ENCODE results near the gene NPR1.
A peak's percentile ranks its signal among the peaks of the same experiment; 100 is the strongest.
"Not testable (repeated sequence)": the region's sequence is repeated elsewhere in the genome, so short reads cannot be mapped to it uniquely, and the experiment has no call there.

Gene NPR1

DNA sequence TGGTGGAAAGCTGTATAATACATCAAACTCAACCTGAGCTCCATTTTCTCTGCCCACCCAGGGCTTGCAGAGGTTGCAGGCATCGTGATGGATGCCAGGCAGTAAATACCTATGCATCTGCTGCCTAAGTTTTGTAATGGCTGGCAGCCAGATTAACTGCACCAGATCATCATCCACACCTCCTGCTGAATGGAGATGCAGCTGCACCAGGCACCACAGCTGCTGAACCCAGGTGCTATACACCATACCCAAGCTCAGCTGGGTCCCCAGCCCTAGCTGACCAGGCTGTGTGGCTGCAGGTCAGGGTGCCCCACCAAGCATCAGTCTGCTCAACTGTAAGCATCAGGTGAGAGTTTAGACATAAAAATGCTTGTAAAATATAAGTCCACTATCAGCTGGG lies 26.7 kb upstream of the NPR1 start:
- DNase-seq: no peak

DNA sequence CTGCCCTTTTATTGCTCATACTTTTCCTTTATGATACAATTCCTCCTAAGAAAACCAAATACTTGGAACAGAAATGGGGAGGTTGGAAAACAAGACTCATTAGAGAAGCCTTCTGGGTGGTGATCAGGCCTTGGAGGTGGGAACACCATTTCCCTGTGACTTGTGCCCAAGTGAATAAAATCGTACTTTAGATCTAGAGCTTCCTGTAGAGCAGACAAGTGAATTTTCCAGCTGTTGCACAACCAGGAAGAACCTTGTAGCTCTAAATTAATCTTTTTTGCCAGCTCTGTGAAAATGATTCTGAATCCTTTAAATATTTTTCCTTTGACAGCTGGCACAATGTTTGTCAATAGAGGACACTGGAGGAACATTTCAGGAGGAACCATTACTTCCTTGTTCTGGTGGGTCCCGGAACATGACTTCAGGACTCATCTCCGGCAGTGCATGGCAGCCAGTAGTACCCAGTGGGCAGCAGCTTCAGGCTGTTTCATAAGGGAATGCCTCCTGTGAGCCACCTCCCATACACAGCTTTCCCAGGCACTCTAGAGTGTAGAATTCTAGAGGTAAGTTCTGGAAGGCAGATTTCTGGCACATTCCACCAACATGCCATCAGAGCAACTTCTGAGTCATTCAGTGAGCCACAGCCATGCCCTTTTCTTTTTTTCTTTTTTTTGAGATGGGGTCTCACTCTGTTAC lies 25.5 kb upstream of the NPR1 start:
- no peak for DNase-seq

- no peak for DNase-seq
Observed at GRCh38 chr1:153655333-153655732, 23.2 kb upstream of the NPR1 start.

GRCh38 chr1:153658400-153659174 lies 19.9 kb upstream of the NPR1 start, which contains the start of gene SNAPIN:
Gene SNAPIN (plus strand): TSS chr1:153658703. CDS start chr1:153658744, 41 bp downstream.
- DNase-seq: peak; percentile 94

GRCh38 chr1:153659175-153659534 lies 19.3 kb upstream of the NPR1 start:
- no peak for DNase-seq

GRCh38 chr1:153659656-153660055 lies 18.8 kb upstream of the NPR1 start:
- DNase-seq: no peak

DNA sequence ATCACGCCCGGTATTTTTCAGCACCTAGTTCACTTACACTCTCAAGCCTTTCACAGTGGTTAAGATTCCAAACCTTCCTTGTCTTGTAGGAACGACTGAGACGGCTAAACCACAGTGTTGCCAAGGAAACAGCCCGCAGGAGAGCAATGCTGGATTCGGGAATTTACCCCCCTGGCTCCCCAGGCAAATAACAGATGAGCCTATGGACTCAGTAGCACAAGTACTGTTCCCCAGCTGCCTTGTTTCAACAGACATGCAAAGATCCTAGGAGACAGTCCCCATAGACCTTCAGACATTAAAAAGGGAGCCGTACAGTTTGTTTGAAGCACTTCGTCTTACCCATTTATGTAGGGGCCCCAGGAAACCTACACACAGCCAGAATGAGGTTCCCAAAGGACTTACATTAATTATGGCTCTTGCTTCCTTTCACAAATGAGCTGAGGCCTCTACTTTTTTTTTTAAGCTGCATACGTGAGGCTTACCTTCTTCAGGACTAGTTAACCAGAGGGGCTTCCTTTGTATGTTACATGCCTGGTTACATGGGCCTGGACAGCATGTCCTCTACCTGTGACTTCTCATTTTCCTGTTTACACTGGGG lies 17.3 kb upstream of the NPR1 start:
- DNase-seq: no peak

- no peak for DNase-seq
Observed at GRCh38 chr1:153662269-153662668, 16.2 kb upstream of the NPR1 start.

GRCh38 chr1:153663211-153663610 lies 15.3 kb upstream of the NPR1 start:
- DNase-seq: no peak

DNA sequence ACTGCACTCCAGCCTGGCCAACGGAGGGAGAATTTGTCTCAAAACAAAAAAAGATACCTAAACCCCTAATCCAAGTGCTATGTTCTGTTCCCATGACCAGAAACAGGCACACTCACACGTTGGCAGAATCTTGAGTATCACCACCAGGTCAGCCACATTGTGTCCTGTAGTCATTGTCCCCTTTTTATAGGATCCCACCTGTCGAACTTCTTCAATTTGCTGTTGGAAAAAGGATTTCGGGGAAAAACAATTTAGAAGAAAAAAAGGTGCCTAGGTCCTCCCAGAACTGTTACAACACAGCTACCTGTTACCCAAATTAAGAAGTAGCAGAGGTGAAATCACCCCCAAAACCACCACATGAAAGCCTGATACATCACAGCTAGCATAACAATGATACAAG lies 11.0 kb upstream of the NPR1 start:
- DNase-seq: no peak

- DNase-seq: not testable (repeated sequence)
Observed at GRCh38 chr1:153668672-153669071, 9.8 kb upstream of the NPR1 start.

- DNase-seq: no peak
Observed at GRCh38 chr1:153669606-153670005, 8.9 kb upstream of the NPR1 start.

- peak; percentile 46 for DNase-seq
Observed at GRCh38 chr1:153670257-153670858, 8.1 kb upstream of the NPR1 start.

GRCh38 chr1:153670859-153671627 lies 7.4 kb upstream of the NPR1 start, which contains the start of gene ILF2:
Gene ILF2 (minus strand): TSS chr1:153670993. CDS start chr1:153670922, 71 bp downstream.
- DNase-seq: peak; percentile 97

DNA sequence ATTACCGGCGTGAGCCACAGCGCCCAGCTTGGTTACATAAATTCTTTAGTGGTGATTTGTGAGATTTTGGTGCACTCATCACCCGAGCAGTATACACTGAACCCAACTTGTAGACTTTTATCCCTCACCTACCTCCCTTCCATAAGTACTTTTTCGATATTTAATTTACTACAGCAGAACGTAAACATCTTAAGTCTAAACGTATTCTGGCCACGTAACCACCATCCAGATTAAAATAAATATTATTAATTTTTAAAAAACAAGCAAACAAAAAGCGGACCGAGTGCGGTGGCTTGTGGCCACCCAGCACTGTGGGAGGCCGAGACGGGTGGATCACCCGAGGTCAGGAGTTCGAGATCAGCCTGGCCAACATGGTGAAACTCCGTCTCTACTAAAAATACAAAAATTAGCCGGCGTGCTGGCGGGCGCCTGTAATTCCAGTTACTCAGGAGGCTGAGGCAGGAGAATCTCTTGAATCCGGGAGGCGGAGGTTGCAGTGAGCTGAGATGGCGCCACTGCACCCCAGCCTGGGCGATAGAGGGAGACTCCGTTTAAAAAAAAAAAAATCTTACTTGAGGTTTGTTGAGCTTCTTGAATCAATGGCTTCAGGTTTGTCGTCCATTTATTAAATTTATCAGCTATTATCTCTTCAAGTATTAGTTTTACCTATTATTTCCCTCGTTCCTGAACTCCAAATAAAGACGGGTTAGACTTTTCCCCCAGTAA lies 6.7 kb upstream of the NPR1 start:
- peak; percentile 59 for DNase-seq

DNA sequence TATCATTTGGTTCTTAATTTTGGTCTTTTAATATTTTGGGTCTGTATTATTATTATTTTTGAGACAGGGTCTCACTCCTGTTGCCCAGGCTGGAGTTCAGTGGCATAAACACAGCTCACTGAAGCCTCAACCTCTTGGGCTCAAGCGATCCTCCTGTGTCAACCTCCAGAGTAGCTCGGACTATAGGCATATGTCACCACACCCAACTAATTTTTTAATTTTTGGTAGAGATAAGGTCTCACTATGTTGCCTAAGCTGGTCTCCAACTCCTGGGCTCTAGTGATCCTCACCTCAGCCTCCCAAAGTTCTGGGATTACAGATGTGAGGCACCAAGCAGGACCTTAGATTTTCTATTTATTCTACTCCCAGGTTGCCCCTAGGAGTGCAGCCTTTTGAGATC lies 5.0 kb upstream of the NPR1 start:
- no peak for DNase-seq

GRCh38 chr1:153677718-153678518 lies 570 bp upstream of the NPR1 start:
- DNase-seq: peak; percentile 54

DNA sequence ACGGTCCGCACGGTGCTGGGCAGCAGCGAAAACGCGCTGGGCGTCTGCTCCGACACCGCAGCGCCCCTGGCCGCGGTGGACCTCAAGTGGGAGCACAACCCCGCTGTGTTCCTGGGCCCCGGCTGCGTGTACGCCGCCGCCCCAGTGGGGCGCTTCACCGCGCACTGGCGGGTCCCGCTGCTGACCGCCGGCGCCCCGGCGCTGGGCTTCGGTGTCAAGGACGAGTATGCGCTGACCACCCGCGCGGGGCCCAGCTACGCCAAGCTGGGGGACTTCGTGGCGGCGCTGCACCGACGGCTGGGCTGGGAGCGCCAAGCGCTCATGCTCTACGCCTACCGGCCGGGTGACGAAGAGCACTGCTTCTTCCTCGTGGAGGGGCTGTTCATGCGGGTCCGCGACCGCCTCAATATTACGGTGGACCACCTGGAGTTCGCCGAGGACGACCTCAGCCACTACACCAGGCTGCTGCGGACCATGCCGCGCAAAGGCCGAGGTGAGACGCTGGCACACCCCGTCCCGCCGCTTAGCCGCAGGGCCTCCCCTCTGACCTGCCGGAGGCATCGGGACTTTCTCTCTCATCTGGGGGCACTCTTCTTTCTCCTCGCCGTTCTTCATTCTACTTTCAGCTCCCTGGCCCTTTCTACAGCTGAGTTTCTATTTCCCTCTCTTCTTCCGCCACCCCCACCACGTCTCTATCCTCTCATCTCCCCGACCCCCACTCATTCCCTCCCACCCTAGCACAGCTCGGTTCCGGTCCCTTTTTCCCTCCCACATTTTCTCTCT lies 1.0 kb downstream of the NPR1 start:
- peak; percentile 32 for DNase-seq

- DNase-seq: no peak
Observed at GRCh38 chr1:153680120-153680403, 1.6 kb downstream of the NPR1 start.

GRCh38 chr1:153682730-153683129 lies 4.2 kb downstream of the NPR1 start:
- DNase-seq: no peak

GRCh38 chr1:153683854-153684253 lies 5.4 kb downstream of the NPR1 start:
- DNase-seq: no peak

Measured in activated naive CD4-positive, alpha-beta T cell treated with Interleukin-2 at 50 U/mL for 16 hours (primary cell).